Islet precursor cell (in vitro differentiated cells): ENCODE results near the gene SELENOS.

Source experiments
- DNase-seq: peaks from one replicate; pipeline ENCODE4 v3.0.0-alpha.2; 2018

The SELENOS gene

DNA sequence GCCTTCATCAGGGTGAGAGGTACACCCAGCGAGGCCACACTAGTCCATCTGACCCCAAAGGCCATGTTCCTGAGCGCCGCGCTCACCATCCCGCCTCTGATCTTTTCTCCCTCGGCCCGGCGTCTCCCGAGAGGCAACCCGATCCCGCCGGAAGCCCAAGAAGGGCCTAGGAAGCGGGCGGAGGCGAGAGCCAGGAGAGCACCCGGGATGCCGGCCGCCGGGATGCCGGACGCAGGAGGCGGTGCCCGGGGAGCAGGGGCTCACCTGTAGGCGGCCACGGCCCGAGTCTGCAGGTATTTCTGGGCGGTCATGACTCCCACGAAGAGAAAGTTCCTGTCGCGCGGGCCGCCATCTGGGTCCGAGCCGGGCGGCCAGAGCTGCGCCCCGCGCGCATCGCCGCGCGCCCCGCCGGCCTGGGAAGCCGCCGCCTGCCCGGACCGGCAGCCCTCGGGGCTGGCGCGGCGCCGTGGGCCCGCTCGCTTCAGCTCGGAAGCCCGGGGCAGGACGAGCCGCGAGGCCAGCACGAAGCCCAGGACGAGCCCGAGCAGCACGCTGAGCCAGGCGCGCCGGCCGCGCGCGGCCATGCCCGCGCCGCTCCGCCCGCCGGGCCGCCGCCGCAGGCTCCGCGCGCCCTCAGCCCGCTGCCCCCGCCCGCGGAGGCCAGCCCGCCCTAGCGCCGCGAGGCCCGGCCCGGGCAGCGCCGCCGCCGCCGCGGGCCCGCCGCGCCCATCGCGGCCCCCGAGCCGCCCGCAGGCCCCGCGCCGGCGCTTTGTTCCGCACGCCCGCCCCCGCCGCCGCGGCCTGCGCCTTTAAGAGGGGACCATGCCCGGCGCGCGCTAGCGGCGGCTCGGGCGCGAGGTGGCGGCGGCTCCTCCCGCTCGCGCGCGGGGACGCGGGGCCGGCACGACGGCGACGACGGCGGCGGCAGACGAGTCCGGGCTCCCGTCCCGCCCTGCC is 26.1 kb downstream of the SELENOS start:
- peak; percentile 72 for DNase-seq

DNA sequence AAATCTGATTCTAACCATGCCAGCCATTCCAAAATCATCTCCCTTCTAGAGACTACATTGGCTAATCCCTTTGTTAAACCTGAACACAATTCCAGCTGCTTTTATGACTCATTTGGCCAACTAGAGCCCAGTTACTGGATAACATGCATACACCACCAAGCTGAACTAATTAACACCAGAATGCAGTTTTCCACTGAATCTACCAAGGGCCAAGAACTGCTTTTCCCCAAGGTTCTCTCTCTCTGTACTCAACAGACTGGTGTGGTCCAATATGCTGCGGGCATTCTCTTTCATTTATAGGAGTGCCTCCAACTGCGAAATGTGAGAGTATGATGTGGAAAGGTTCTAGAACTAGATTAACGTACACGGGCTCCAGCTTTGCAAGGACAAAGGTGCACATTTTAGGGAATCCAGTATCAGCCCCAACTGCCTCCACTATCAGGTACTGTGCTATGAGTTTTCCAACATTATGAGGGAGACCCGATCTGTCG is 26.9 kb downstream of the SELENOS start:
- DNase-seq, result no peak

DNA sequence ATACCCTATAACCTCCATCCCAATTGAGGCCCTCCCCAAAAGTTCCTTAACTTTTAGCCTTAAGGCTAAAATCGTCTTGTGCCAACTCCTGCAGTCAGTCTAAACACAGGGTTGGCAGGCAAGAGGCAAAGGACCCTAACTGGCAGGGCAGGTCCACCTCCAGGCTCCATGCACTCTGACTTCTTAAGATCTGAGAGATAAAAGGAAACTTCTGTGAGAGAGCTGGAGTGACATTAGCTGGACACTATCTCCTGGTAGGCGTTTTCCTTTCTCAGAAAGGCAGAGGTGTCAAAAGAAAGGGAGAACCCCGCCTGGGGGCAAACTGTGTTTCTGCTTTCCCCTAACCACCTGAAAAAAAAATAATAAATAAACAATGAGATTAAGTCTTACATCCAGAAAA is 29.0 kb downstream of the SELENOS start:
- no peak for DNase-seq

DNA sequence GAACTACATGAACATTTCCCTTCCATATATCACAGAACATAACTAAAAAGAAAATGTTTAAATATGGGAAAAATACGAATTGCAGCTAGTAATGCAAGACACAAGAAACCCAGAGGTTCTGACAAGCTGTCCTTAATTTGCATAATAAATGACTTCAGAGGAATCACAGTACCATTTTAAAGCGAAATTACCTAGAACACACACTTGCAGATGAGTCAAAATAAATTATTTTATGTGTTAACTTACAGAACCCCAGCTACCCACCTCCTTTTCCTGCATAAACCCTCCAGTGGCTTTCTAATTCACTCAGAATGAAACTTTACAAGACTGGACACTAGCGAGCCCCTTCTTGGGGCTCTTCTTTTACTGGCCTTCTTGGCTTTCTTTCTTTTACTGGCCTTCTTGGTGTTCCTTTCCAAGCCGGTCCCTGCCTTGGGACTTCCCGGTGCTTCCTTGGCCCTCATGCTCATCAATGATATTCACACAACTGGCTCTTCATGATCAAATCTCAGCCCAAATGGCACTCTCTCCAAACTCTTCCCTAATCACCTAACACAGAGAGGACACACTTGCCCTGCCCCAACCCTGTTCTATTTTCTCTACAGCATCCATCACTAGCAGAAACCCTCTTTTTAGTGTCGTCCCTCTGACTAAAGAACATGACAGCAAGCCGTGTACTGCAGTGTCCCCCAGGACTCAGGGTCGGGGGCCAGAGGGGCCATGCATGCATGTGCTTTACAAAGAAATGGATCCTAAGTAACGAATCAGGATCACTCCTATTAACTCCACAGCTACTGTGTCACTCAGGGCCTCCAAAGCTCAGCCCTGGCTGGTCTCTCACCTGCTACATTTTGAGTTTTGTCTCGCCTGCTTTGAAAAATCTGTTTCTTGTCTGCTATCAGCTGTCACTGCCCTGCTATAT is 30.2 kb downstream of the SELENOS start:
- DNase-seq, result no peak

DNA sequence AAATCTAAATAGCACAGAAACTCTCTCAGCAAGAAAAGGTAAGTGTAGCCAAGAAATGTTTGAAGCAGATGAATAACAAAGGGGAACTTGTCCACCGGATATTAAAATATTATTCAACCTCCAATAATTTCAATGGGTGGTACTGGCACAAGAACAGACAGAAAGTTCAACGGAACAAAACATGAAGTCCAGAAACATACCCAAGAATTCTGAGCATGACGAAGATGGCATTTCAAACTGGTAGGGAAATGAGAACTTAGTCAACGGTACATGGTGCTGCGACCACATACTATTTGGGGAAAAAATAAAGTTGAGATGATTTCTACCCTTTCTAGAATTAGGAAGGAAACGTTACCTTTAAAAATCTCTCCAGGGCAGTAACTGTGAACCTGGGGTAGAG is 30.9 kb downstream of the SELENOS start:
- no peak for DNase-seq

DNA sequence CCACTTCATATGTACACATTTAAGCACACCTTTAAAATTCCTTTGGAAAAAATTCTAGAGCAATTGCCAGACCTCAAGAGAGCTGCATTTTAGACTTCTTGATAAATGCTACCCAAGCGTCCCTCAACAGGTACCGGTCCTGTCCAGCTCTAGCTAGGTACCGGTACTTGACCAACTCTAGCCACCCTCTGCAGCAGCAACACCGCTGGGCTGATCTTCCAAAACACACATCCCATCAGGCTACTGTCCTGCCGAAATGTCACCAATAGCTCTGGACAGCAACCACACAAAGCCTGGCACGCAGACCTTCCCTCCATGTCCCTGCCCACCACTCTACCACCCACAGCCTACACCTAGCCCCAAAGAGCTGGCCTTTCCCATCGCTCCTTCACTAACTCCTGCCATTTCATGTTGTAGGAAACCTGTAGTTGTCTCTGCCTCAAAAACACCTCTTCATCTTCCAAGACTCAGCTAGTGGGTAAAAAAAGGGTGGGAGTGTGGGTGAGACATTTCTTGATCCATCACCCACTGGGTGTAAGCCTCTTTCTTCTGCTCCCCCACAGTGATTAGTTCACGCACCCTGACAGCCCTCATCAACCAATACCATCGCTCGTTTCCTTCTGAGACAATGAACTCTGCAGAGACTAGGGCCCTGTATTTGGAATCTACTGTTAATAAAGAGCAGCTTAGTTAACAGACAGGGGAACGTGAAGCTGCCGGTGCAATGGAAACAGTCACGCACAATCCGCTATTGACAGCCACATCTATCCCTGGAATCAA is 32.2 kb downstream of the SELENOS start:
- DNase-seq, result no peak

DNA sequence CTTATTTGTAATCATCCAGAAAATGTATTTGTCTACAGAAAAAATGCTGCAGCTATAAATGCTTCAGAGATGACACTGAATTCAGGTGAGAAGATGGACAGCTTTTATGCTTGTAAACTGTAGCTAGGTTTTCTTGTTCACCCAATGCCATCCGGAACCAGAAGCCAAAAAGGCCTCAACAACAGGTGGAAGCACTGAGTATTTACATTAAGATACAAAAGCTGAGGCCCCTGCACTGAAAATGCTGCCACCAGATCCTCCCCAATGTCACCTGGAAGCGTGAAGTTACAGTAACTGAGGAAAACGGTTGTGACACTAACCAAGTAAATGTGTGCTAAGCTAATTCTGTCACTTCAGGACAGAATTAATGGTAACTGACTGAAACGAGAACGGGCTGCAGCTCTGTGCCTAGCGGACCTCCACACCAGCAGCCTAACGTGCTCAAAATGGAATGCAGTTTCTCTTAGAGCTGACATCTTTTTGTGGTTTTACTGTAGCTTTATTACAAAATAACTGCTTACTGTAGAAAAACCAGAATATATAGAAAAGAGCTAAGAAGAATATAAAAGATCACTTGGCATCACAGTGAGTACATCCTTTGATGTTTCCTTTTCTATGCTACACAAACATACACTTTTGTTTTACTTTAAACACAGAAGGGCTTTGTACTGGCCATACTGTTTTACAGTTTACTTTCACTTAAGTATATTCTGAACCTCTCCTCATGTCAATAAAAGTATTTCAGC is 33.1 kb downstream of the SELENOS start:
- DNase-seq, result no peak

DNA sequence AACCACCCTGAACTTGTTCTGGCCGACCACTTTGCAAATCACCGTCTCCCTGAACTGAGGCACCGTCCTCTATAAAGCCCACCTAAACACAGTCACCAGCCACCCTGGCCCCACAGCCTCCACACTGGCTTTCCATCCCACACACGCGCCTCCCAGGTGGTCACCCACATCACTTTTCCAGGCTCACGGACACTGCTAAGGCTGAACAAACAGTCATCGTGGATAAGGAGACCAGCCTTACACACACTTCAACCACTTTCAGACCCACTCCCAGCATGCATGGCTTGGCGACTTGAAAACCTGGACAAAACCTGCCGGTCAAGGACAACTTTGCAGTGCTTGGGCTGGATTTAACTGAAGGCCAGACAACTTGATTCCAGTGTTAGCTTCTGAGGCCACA is 33.9 kb downstream of the SELENOS start:
- DNase-seq, result no peak

DNA sequence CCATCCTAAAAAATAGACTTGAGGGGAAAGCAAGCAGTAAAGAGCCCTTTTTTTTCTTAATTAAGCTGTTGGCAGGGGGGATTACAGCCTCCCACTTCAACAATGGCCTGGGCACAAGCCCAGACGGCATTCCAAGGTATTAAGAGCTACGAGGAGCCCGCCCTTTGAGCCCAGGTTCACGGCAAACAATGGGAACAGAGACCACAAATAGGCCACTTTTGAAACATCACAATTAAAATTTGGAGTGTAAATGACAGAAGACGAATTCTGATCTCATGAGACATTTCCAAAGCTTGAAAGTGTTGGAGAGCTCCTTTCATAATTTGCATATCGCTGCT is 34.3 kb downstream of the SELENOS start:
- DNase-seq, result no peak

DNA sequence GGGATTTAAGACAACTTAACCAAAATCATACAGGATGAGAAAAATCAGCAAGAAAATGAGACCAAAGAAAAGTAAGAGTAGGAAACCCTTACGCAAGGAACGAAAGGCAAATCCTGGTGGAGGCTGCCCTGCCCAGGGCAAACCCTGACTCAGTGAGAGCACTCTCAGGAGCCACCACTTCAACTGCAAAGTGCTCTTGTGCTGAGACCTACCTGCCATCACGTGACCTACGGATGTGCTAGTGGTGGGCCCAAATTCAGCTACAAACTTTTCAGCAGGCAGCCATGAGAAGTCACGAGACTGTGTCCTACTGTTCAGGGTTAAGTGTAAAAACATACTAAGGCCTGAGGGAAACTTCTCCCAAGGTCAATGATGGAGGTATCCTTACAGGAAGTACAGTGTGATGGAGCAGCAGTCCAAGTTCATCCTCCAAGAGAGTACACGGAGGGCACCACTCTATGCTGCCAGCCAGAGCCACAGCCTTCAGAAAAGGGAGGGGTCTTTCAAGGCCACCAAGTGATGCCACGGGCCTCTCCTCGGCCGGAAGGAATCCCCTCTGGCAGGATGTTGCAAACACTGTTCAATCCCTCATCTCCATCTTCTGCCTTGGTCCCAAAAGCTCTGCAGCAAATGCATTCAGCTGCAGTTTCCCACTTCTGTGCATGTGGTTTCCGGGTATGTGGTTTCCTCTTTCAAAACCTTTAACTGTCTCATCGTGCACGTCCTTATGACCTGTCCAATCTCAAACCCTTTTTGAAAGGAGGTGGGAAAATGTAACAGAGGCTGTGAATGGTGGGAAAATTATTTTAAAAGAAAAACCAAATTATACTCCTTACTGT is 34.9 kb downstream of the SELENOS start:
- peak; percentile 15 for DNase-seq

DNA sequence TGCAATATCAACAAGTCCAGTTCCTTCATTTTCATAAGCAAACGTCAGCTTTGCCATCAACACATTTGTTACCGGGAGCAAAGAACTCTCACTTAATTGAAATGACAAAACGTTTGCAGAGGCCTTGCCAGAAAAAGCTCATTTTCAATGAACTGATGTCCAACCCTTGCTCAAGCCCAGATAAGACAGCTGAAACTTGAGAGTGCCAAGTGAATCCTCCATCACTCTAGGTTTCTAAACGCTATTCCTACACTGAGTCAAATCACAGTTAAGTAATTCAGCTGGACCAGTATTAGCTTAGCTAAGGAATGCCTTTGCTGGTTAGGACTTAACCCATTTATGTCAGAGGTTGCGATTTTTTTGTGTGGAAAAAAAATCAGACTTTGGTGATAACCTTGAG is 36.9 kb downstream of the SELENOS start:
- DNase-seq, result peak; percentile 20

DNA sequence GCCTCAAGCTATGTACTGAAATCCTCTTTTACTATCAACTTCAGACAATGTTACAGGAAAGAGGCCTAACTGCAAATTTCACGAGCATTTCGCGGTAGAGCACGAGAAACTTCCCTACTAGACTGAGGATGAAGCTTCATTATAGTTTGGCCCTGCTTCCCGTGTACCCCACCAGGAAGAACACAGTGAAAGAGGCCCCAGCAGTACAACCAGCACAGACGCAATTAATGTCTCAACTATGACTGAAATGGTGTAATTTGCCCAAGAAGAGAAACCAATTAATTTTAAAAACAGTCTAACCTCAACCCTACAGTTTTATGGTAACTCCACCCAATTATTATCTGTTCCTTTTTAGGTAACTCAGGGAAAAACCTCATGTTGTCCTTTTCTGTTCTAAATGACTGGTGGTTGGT is 37.6 kb downstream of the SELENOS start:
- no peak for DNase-seq

DNA sequence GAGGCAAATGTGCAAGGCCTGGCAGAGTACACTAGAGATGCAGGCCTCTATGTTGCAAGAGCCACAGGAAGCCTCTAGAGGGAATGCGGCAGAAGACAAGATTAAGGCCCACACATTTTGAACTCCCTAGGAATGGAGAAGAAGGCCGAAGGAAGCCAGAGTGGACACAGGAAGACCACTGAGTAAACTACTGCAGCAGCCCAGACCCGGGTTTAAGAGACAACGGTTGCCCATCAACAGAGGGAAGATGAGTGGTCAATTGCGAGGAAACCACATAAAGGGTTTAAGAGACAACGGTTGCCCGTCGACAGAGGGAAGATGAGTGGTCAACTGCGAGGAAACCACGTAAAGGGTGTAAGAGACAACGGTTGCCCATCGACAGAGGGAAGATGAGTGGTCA is 40.0 kb downstream of the SELENOS start:
- no peak for DNase-seq

DNA sequence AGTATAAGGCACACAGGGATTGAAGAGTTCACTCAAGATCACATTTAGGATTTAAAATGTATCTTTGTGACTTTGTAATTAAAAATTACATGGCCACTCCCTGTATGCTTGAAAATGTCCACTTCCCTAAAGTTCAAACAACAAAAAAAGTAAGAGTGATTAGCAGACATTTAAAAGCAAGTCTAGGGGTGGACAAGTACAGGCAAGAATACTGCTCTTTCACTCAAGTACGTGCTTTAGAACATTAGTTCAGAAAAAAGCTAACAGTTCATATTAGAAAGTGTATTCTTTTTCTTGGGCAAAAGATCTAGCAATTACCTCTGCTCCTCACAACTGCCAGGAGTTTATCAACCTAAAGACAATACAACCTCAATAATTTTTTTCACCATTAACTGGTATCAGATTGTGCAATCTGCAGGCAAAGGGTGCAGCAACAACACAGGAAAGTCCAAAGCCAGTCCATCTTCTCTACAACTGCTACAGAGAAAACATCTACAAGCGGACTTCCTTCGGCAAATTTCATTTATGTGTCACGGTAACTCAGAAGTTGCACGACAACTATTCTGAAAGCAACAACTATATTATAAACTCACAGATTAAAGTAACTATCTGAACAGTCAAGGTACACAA is 43.5 kb downstream of the SELENOS start:
- no peak for DNase-seq

DNA sequence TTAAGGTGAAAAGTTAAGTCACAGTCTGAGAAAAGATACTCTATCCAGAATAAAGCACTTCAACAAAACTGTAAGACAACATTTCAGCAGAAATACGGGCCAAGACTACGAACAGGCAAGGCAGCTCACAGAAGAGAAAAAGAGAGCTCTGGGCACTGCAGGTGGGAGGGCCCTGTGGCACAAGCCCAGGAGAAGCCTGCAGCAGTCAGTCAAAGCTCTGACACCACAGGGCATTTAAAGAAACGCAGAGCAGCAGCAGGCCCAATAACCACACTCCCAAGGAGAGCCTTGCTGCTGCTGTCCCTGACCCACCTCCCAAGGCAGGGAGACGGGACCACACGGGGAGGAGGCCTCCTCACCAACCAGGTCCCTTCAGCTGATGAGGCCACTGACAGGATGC is 44.6 kb downstream of the SELENOS start:
- no peak for DNase-seq

DNA sequence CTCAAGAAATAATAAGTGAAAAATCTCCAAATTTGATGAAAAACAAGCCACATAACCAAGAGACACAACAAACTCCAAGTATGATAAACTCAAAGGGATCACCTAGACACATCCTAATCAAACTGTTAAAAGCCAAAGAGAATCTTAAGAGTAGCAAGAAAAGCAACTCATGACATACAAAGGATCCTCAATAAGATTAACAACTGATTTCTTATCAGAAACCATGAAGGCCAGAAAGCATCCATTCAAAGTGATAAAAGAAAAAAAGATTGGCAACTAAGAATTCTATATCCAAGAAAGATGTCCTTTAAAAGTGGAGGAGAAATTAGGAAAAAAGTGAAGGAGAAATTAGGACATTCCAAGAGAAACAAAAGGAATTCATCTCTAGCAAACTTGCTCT is 49.0 kb downstream of the SELENOS start:
- DNase-seq, result no peak

DNA sequence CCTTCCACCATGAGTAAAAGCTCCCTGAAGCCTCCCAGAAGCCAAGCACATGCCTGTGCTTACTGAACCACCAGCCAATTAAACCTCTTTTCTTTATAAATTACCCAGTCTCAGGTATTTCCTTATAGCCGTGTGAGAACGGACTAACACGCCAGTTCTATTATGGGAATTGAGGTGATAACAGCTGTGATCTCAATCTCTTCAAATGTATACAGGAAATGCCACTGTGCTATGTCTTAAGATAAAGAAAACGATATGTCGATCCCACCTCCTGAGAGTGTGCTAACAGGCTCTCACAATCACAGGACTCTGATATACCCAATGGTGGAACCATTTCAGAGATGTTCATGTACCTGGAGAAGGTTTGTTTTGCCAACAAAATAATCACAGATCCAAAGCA is 51.6 kb downstream of the SELENOS start:
- no peak for DNase-seq
